Fibroblast of peridontal ligament (primary cell): ENCODE measurements around the gene MOB3A.
"Not testable (repeated sequence)": the region's sequence is repeated elsewhere in the genome, so short reads cannot be mapped to it uniquely, and the experiment has no call there.

ENCODE experiments used
- DNase-seq: peaks from one replicate; pipeline ENCODE4 v3.0.0-alpha.2; 2010; ENCODE audit errors: extremely low read depth

MOB3A gene

GRCh38 chr19:2096034-2096479, at the start of gene MOB3A:
Gene MOB3A (minus strand): TSS chr19:2096326. CDS start chr19:2078560, 17,766 bp downstream.
- peak; percentile 87 for DNase-seq

GRCh38 chr19:2145831-2146241, 49.7 kb upstream of the MOB3A start:
- no peak for DNase-seq

- DNase-seq: no peak
These were observed 48.1 kb upstream of the MOB3A start for GRCh38 chr19:2144190-2144589.

GRCh38 chr19:2142173-2142829, 46.2 kb upstream of the MOB3A start:
- no peak for DNase-seq

GRCh38 chr19:2140138-2140569, 44.0 kb upstream of the MOB3A start:
- DNase-seq: no peak

GRCh38 chr19:2139385-2140137, 43.4 kb upstream of the MOB3A start:
- DNase-seq: no peak

GRCh38 chr19:2138061-2138728, 42.1 kb upstream of the MOB3A start:
- DNase-seq: no peak

- DNase-seq: no peak
These were observed 40.7 kb upstream of the MOB3A start for GRCh38 chr19:2136796-2137195.

GRCh38 chr19:2135474-2136402, 39.6 kb upstream of the MOB3A start:
- DNase-seq: no peak

GRCh38 chr19:2132731-2133490, 36.8 kb upstream of the MOB3A start:
- DNase-seq: no peak

GRCh38 chr19:2132191-2132590, 36.1 kb upstream of the MOB3A start:
- DNase-seq: no peak

- not testable (repeated sequence) for DNase-seq
These were observed 35.2 kb upstream of the MOB3A start for GRCh38 chr19:2131012-2131975.

- no peak for DNase-seq
These were observed 34.0 kb upstream of the MOB3A start for GRCh38 chr19:2129892-2130770.

GRCh38 chr19:2129486-2129885, 33.4 kb upstream of the MOB3A start:
- DNase-seq: no peak

GRCh38 chr19:2129022-2129421, 32.9 kb upstream of the MOB3A start:
- DNase-seq: no peak

GRCh38 chr19:2128252-2128651, 32.1 kb upstream of the MOB3A start:
- DNase-seq: not testable (repeated sequence)

- DNase-seq: no peak
These were observed 31.6 kb upstream of the MOB3A start for GRCh38 chr19:2127758-2128157.

- DNase-seq: no peak
These were observed 30.9 kb upstream of the MOB3A start for GRCh38 chr19:2126879-2127518.
